ENCODE data around the gene PTPRC. TPM values are rescaled to one million over a fixed set of nuclear protein-coding genes. Genes with fewer than 3 reads are reported as not detected.

PTPRC gene
- total RNA-seq, 2 experiments from 2014 or later = 177 to 241 TPM

DNA sequence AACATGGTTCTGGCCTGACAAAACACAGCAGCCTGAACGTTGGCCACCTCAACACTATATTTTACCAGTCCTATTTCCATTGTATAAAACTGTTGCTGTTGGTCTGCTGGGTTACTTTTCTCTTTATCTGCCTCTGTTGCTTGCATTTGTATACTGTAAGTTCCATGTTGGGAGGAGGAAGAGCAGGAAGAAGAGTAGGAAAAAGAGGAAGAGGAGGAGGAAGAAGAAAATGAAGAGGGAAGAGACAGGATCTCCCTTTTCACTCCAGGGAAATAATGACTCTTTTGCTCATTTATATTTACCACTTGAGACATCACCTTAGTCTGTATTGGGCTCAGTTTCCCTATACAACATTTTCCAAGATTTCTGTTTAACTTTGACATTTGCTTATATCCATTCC lies 134.2 kb downstream of the PTPRC start:
- Histone ChIP-seq H3K9me2 (ENCODE audit: insufficient read depth, low read length) (no peaks in the 10 kb centered on the region), H3K36me3 (ENCODE audit: insufficient read depth, low read length) (no peaks in the 10 kb centered on the region), H2AFZ (ENCODE audit: low read length) (no peak overlapping the region), H3K27ac (ENCODE audit: low read depth, low read length, poor library complexity, severe bottlenecking) (no peak overlapping the region), H3K4me1 (ENCODE audit: insufficient read depth, low read length, poor library complexity, severe bottlenecking) (peaks cover 8% of the 10 kb centered on the region), H3K4me2 (ENCODE audit: low read length) (no peak overlapping the region), H3K4me3 (ENCODE audit: low read depth, low read length, poor library complexity, severe bottlenecking) (no peak overlapping the region), H4K20me1 (ENCODE audit: insufficient read depth, low read length) (no peaks in the 10 kb centered on the region), H3K79me2 (ENCODE audit: insufficient read depth, low read depth, low read length) (no peaks in the 10 kb centered on the region), H3K9me3 (ENCODE audit: low read length) (no peaks in the 10 kb centered on the region)
- TF ChIP-seq, protein P1, sequence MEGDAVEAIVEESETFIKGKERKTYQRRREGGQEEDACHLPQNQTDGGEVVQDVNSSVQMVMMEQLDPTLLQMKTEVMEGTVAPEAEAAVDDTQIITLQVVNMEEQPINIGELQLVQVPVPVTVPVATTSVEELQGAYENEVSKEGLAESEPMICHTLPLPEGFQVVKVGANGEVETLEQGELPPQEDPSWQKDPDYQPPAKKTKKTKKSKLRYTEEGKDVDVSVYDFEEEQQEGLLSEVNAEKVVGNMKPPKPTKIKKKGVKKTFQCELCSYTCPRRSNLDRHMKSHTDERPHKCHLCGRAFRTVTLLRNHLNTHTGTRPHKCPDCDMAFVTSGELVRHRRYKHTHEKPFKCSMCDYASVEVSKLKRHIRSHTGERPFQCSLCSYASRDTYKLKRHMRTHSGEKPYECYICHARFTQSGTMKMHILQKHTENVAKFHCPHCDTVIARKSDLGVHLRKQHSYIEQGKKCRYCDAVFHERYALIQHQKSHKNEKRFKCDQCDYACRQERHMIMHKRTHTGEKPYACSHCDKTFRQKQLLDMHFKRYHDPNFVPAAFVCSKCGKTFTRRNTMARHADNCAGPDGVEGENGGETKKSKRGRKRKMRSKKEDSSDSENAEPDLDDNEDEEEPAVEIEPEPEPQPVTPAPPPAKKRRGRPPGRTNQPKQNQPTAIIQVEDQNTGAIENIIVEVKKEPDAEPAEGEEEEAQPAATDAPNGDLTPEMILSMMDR (conservative IDR thresholded peaks at IDR 0.05; ENCODE audit: low read length) = no peak
- TF ChIP-seq EZH2phosphoT487 (IDR thresholded peaks at IDR 0.05; ENCODE audit: borderline replicate concordance, low read depth, low read length) = no peak
- intact Hi-C loops (cut with micrococcal nuclease; ENCODE audit: unreplicated experiment) = loop anchor here (5.0 kb wide), 1 partner anchor 274 kb away; no protein-coding TSS in a partner anchor
- no peak for DNase-seq (ENCODE audit: low spot score)
- ChIA-PET CTCF (ENCODE audit: unreplicated experiment) (no interaction called here), POLR2A (interaction anchor here (0.6 kb wide), 1 partner anchor 142 kb away, joined by 3 read pairs; no protein-coding TSS in a partner anchor)
- BruUV-seq (replicated peaks) = no TSS peak

DNA sequence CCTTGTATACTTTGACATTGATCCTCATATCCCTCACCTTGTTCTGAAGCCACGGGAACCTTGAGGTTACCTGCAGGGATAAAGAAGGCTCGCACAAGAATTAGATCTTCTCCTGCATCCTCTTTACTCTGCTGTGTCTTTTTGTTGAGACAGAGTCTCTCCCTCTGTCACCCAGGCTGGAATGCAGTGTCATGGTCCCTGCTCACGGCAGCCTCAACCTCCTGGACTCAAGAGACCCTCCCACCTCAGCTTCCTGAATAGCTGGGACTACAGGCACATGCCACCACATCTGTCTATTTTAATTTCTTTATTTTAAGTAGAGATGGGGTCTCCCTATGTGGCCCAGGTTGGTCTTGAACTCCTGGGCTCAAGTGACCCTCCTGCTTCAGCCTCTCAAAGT lies 134.7 kb downstream of the PTPRC start:
- no peak for DNase-seq (ENCODE audit: low spot score)
- TF ChIP-seq EZH2phosphoT487 (IDR thresholded peaks at IDR 0.05; ENCODE audit: borderline replicate concordance, low read depth, low read length) = no peak
- TF ChIP-seq, protein P1 (conservative IDR thresholded peaks at IDR 0.05; ENCODE audit: low read length) = no peak

DNA sequence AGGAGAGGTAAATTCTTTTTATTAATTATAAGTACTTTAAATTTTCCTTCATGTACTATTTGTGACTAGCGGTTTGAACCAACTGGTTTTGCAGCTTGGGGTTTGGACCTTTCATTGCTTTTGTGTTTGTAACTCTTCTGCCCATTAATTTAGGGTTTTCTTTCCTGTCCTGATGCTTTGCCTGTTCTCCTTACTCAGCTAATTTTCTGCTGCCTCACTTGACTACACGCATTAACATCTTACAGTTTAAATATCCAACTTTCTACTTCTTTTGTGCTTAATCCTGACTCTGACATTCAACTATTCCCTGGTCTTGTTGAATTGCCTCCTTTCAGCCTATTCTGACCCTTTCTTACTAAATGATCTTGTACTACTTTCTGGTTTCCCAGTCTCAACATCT lies 135.6 kb downstream of the PTPRC start:
- BruUV-seq (replicated peaks) = no TSS peak
- no peak for DNase-seq (ENCODE audit: low spot score)
- Histone ChIP-seq H3K9me3 (ENCODE audit: low read length) (no peaks in the 10 kb centered on the region), H3K27ac (ENCODE audit: low read depth, low read length, poor library complexity, severe bottlenecking) (no peak overlapping the region), H4K20me1 (ENCODE audit: insufficient read depth, low read length) (no peaks in the 10 kb centered on the region), H3K4me3 (ENCODE audit: low read depth, low read length, poor library complexity, severe bottlenecking) (no peak overlapping the region), H3K4me1 (ENCODE audit: insufficient read depth, low read length, poor library complexity, severe bottlenecking) (peaks cover 8% of the 10 kb centered on the region), H3K36me3 (ENCODE audit: insufficient read depth, low read length) (no peaks in the 10 kb centered on the region), H3K79me2 (ENCODE audit: insufficient read depth, low read depth, low read length) (no peaks in the 10 kb centered on the region), H3K4me2 (ENCODE audit: low read length) (no peak overlapping the region), H3K9me2 (ENCODE audit: insufficient read depth, low read length) (no peaks in the 10 kb centered on the region), H2AFZ (ENCODE audit: low read length) (no peak overlapping the region)
- TF ChIP-seq, protein P1 (conservative IDR thresholded peaks at IDR 0.05; ENCODE audit: low read length) = no peak
- TF ChIP-seq EZH2phosphoT487 (IDR thresholded peaks at IDR 0.05; ENCODE audit: borderline replicate concordance, low read depth, low read length) = no peak
- ChIA-PET POLR2A (interaction anchor here (1.1 kb wide), 1 partner anchor 9 kb away, joined by 4 read pairs; no protein-coding TSS in a partner anchor), CTCF (ENCODE audit: unreplicated experiment) (no interaction called here)
- intact Hi-C loops (cut with micrococcal nuclease; ENCODE audit: unreplicated experiment) = loop anchor here (5.0 kb wide), 1 partner anchor 273 kb away; no protein-coding TSS in a partner anchor

More for the DNA sequence above, 134.7 kb downstream of the PTPRC start:
- intact Hi-C loops (cut with micrococcal nuclease; ENCODE audit: unreplicated experiment) = loop anchor here (5.0 kb wide), 1 partner anchor 274 kb away; no protein-coding TSS in a partner anchor
- Histone ChIP-seq H3K4me1 (ENCODE audit: insufficient read depth, low read length, poor library complexity, severe bottlenecking) (peaks cover 8% of the 10 kb centered on the region), H3K4me2 (ENCODE audit: low read length) (no peak overlapping the region), H4K20me1 (ENCODE audit: insufficient read depth, low read length) (no peaks in the 10 kb centered on the region), H3K9me3 (ENCODE audit: low read length) (no peaks in the 10 kb centered on the region), H3K27ac (ENCODE audit: low read depth, low read length, poor library complexity, severe bottlenecking) (no peak overlapping the region), H3K79me2 (ENCODE audit: insufficient read depth, low read depth, low read length) (no peaks in the 10 kb centered on the region), H3K36me3 (ENCODE audit: insufficient read depth, low read length) (no peaks in the 10 kb centered on the region), H3K4me3 (ENCODE audit: low read depth, low read length, poor library complexity, severe bottlenecking) (no peak overlapping the region), H2AFZ (ENCODE audit: low read length) (no peak overlapping the region), H3K9me2 (ENCODE audit: insufficient read depth, low read length) (no peaks in the 10 kb centered on the region)
- ChIA-PET CTCF (ENCODE audit: unreplicated experiment) (no interaction called here), POLR2A (no interaction called here)
- BruUV-seq (replicated peaks) = no TSS peak

Measured in OCI-LY7 (cell line).